NCI-H187 treated with DMSO at 0.1 percent for 48 hours (cell line): ENCODE measurements around the gene MGAT4A.

ENCODE experiments used
- DNase-seq: peaks from one replicate; lab custom pipeline; 2025; lab: John Stamatoyannopoulos, UW

MGAT4A gene

DNA sequence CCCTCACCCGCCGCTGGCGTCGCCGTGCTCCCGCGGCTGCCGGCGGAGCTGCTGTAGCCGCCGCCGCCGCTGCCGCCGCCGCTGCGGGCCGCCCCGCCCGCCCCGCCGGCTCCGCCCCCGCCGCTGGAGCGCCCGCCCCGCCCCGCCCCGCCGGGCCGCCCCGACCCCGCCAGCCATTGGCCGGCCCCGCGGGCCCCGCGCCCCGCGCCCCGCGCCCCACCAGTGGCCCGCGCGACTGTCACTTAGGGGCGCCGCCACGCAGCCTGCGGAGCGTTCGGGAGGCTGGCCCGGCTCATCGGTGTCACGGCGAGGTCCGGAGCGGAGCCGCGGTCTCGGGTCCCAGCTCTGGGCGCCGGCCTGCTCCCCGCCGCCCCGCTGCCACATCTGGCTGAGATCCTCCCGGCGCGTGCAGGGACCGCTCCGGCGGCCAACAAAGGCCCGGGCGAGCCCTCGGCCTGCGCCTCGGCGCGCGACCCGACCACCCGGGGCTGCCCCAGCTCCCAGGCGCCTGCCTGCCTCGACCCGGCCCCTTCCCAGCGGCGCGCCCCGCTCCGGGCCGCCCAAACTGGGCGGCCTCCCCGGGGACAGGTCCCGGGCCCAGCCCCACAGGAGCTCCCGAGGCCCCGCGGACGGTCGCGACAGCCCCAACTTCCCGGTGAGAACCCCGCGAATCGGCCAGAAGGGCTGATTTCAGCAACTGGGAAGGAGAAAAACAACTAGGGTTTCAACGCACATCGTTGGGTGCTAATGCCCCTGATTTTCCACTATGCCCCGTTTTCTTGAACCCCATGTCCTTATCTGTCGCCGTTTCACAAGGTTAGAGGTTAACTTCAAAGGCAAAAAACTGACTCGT, at the start of gene MGAT4A:
Gene MGAT4A (minus strand): TSS at position 92 of the 853 bp plus-strand sequence. CDS start 4,800 bp downstream, outside the sequence.
- no peak for DNase-seq

DNA sequence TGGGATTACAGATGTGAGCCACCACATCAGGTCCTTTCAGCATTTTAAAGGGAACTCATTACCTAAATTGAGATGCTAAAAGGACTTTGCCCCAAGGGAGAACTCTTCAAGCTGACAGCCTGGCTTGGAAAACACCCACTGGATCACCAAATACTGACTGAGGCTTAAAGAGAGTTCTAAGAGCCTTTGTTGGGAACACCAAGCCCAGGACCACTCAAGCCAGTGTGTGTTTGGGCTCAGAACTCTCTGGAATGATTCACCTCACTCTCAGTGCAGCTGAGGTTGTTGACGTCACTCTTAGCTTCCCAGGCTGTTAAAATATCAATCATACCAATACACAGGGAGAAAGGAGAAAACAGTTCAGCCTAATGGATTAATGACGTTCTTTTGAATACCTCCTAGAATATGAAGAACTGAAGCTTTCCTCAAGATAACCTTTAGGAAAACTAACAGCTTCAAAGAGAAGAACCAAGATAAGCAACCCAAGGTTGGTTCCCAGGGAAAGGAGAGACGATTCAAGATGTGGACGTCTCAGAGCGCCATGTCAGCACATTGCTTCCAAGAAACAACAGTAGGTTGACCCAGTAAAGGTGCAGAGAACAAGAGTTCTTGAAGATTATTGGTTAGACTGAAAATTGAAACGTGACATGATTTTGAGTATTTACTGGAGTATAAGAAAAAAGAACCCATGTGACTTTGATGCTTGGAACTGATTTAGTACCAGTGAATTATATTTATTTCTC, 48.0 kb upstream of the MGAT4A start:
- no peak for DNase-seq

GRCh38 chr2:98778151-98778550, 47.2 kb upstream of the MGAT4A start:
- DNase-seq, result no peak

GRCh38 chr2:98777710-98778109, 46.8 kb upstream of the MGAT4A start:
- no peak for DNase-seq

DNA sequence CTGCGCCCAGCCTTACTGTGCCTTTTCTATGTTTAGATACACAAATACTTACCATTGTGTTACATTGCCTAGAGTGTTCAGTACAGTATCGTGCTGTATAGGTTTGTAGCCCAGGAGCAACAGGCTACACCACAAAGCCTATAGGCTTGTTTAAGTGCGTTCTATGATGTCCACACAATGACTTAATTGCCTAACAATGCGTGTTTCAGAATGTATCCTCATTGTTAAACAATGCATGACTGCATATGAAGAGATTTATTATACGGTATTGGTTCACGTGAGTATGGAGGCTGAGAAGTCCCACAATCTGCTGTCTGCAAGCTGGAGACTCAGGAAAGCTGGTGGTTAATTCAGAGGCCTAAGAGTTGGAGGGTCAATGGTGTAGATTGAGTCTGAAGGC, 46.1 kb upstream of the MGAT4A start:
- DNase-seq, result no peak

DNA sequence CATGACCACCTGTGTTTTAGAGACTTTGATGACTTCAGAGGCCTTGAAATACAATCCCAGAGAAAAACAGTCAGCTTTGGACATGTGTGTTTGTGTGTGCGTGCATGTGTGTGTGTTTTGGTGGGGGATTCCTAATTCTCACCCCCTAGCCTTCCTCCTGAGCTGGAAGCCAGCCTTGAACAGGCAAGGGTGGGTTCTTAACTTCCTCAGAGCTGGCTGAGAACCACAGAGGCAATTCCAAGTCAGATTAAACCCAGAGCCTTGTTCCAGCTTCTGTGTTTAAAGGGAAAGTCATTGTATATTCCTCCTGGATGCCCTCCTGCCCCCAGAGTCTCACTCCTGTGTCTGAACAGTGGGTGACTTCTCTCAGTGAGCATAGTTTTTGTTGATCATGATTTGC, 45.2 kb upstream of the MGAT4A start:
- no peak for DNase-seq

DNA sequence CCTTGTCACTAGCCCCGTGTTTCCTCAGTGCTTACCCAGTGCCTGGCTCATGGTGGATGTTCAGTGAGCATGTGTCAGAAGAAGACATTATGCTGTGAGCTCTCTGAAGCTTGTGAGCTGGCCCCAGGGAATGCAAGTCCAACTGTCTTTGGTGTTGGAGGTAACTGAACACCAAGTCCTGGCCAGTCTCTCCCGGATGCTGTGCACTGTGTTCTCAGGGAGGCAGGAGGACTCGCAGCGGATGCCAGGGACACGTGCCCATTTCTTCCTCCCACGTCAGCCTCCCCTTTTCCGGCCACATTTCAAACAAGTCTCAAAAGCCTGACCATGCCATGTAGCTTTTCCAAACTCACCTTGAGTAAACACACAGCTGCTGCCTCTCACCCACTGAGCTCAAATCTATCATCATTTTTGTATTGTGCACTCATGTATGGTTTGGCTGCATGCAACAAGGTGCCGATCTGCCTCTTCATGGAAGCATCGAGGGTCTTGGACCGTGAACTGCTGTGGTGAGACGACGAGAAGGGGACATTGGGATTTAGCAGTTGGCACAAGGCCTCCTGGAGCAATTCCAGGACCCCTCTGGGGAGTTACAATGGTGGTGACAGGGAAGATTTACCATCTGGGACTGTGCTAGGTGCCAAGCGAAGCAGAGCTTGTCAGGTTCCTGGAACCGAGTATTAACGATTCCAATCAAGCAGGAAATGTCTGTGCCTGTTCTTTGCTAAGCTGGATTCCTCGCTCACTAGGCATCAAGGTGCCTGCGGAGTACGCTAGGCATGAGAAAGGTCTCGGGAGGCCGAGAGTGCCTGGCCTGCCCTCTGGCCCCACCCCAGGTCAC, 44.4 kb upstream of the MGAT4A start:
- no peak for DNase-seq

- no peak for DNase-seq
Observed at GRCh38 chr2:98773907-98774306, 43.0 kb upstream of the MGAT4A start.

DNA sequence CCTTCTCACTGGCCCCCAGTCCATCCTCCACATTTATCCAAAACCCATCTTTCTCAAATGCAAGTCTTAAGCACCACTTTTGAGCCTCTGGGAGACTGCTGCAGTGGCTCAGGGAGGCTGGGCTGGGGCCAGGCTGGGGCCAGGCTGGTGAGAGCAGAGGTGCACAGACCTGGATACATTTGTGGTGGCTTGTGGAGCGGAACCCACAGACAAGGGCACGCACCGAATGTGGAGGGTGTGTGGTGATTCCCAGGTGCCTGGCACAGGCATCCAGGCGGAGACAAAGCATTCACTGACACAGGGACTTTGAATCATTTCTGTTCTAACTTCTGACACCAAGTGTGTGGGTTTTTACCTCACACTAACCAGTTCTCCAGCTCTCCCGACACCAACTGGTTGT, 42.2 kb upstream of the MGAT4A start:
- DNase-seq, result no peak

DNA sequence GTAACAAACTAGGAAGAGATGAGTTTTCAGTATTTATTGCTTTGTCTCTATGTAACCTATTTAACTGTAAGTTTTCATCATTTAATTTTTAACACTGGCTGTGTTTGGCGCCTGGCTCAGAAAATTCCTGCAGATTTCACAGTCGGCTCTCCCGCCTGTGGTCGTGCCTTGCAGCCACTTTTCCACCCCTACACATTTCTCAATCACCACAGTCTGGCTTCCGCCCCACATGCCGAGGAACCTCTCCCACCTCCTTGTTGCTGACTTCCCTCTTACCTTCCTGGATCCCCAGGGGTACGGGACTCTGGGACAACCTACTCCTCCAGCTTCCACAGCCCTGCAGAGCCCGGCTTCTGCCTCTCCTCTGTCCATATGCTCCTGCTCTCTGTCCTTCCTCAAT, 41.6 kb upstream of the MGAT4A start:
- no peak for DNase-seq

GRCh38 chr2:98771721-98772524, 41.0 kb upstream of the MGAT4A start:
- DNase-seq, result no peak

GRCh38 chr2:98771264-98771663, 40.3 kb upstream of the MGAT4A start:
- DNase-seq, result no peak

- DNase-seq, result peak; percentile 82
Observed at GRCh38 chr2:98769784-98770183, 38.9 kb upstream of the MGAT4A start.

GRCh38 chr2:98769114-98769476, 38.2 kb upstream of the MGAT4A start:
- no peak for DNase-seq

- DNase-seq, result no peak
Observed at GRCh38 chr2:98768384-98769113, 37.6 kb upstream of the MGAT4A start.

- no peak for DNase-seq
Observed at GRCh38 chr2:98764499-98764898, 33.6 kb upstream of the MGAT4A start.

- DNase-seq, result no peak
Observed at GRCh38 chr2:98763209-98763951, 32.4 kb upstream of the MGAT4A start.

DNA sequence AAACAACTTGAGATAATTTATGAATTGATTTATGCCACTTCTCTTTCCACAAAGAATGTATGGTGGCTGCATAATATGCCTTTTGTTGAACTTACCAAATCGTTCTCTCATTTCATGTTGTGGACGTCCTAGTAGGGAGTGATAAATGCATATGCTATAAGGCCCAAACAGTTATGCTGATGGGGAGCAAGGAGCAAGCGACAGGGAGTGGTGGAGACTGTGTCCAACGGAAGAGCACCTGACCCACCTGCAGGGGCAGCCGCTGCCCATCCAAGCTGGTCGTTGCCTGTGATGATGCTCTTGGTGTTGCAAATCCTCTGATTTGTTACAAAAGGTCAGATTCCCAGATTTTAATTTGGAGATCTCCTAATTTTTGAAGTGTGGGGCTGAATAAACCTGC, 31.0 kb upstream of the MGAT4A start:
- DNase-seq, result no peak

- DNase-seq, result no peak
Observed at GRCh38 chr2:98761267-98761781, 30.4 kb upstream of the MGAT4A start.
